ENCODE results near the gene KDM6A.

Gene KDM6A

DNA sequence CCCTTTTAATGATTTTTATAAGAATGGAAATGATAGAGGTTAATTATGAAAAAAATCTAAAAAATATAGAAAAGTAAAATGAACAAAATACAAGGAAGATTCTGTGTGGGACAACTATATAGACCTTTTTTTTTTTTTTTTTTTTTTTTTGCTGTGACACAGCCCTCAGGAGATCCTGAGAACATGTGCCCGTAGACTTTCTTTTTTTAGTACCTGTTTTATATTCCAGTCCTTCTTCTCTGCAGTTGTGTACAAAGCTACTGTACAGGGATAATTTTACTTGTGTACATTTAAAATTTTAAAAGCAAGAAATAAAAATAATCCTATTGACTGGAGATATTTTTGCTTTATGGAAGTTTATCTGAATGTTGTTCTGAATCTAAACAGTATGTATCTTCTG lies 85.5 kb downstream of the KDM6A start:
- DNase-seq (ENCODE audit: low read depth), result no peak
- TF ChIP-seq, protein P1, sequence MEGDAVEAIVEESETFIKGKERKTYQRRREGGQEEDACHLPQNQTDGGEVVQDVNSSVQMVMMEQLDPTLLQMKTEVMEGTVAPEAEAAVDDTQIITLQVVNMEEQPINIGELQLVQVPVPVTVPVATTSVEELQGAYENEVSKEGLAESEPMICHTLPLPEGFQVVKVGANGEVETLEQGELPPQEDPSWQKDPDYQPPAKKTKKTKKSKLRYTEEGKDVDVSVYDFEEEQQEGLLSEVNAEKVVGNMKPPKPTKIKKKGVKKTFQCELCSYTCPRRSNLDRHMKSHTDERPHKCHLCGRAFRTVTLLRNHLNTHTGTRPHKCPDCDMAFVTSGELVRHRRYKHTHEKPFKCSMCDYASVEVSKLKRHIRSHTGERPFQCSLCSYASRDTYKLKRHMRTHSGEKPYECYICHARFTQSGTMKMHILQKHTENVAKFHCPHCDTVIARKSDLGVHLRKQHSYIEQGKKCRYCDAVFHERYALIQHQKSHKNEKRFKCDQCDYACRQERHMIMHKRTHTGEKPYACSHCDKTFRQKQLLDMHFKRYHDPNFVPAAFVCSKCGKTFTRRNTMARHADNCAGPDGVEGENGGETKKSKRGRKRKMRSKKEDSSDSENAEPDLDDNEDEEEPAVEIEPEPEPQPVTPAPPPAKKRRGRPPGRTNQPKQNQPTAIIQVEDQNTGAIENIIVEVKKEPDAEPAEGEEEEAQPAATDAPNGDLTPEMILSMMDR (IDR thresholded peaks at IDR 0.05; ENCODE audit: insufficient read depth, low read depth, low read length, missing control alignments), result no peak
- H3K4me3 ChIP-seq (ENCODE audit: low read depth, low read length), result no peak overlapping the region

DNA sequence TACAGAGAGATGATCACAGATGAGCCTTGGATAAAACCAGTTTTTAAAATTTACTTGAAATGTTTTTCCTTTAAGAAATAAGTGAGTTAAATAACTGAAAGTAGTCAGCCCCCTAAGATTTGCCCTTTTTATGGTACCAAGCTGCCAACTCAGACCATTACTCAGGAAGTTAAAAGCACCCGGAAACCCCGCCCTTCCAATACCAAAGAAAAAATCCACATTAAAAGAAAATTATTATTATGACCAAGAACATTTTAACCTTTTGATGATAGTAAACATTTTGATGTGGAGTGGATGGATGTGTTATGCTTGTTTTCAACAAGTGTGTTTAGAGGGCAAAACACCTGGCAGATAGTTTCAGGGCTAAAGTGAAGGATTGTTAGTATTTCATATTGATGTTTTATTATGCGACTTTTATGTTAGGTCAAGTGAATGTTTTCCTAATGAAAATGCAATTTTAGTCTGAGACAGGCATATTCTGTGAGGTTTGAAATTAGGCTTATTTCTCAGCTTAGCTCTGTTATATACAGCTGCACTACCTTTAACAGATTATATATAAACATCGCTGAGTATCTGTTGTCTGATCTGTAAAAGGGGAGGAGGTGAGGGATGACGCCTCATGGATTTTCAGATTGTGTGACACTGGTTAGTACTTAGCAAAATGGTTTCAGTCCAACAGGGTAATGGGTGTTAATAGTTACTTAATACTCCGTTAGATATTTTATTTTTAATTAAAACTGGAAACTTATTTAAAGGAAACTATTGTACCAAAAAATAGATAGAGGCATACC lies 89.0 kb downstream of the KDM6A start:
- TF ChIP-seq, protein P1 (IDR thresholded peaks at IDR 0.05; ENCODE audit: insufficient read depth, low read depth, low read length, missing control alignments), result no peak

DNA sequence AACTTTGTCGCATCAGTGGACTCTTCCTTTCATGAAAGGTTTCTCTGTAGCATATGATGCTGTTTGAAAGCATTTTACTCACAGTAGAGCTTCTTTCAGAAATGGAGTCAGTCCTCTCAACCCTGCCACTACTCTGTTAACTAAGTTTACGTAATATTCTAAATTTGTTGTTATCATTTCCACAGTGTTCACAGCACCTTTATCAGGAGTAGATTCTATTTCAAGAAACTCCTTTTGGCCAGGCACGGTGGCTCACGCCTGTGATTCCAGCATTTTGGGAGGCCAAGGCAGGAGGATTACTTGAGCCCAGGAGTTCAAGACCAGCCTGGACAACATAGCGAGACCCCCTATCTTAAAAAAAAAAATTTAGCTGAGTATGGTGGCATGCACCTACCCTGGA lies 90.0 kb downstream of the KDM6A start:
- TF ChIP-seq, protein P1 (IDR thresholded peaks at IDR 0.05; ENCODE audit: insufficient read depth, low read depth, low read length, missing control alignments), result no peak
- no peak overlapping the region for H3K4me3 ChIP-seq (ENCODE audit: low read depth, low read length)
- no peak for DNase-seq (ENCODE audit: low read depth)

More for the DNA sequence above, 89.0 kb downstream of the KDM6A start:
- H3K4me3 ChIP-seq (ENCODE audit: low read depth, low read length), result no peak overlapping the region
- no peak for DNase-seq (ENCODE audit: low read depth)

DNA sequence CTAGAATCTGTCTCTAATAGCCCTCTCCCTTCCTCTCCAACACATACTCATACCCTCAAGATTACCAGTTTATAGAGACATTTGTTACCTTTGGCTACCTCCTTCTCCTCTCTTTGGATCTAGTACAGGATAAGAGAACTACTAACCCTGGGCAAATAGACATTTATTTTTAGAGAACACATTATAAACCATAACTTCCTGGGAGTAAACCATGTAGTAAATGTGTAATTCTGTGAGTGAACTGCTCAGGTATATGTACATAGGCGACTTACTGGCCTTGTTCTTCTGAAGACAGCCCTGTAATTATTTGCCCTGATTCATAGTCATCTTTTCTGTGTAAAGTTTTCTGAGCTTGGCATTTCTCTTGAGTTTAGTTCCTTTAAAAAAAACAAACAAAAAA lies 94.2 kb downstream of the KDM6A start:
- H3K4me3 ChIP-seq (ENCODE audit: low read depth, low read length), result no peak overlapping the region
- no peak for DNase-seq (ENCODE audit: low read depth)
- TF ChIP-seq, protein P1 (IDR thresholded peaks at IDR 0.05; ENCODE audit: insufficient read depth, low read depth, low read length, missing control alignments), result no peak

DNA sequence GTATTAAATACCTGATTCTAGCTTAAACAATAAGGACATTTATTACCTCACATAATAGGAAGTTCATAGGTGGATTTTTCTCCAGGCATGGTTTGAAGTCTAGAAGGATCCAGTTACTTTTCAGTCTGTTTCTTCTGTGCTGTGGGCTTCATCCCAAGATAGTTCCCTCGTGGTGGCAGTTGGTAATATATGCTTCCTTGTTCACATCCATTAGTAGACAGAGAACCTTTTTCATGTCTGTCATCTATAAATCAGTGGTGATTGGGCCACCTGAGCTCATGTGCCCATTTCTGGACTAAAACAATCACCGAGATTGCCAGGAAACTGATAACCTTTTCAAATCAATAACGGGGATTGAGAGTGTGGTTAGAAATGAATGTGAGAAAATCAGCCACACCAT lies 97.7 kb downstream of the KDM6A start:
- no peak for DNase-seq (ENCODE audit: low read depth)
- TF ChIP-seq, protein P1 (IDR thresholded peaks at IDR 0.05; ENCODE audit: insufficient read depth, low read depth, low read length, missing control alignments), result no peak
- H3K4me3 ChIP-seq (ENCODE audit: low read depth, low read length), result no peak overlapping the region

DNA sequence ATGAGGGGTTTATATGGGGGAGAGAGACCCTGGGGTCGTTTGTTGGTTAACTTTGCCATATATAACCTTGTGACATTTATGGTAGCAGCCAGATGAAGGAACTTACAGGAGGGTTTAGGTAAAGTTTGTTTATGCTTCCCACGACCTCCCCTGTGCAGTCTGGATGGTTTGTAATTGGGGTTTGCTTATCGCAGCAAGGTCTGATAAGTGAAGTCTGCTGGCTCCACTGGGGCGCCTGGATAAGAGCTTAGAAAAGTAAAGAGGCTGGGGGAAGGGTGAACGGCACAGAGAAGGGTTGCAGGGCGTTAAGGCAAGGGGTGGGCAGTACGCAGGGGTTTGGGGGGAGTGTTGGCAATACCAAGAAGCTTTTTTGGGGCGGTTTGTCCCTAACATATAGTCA lies 98.7 kb downstream of the KDM6A start:
- no peak for DNase-seq (ENCODE audit: low read depth)
- H3K4me3 ChIP-seq (ENCODE audit: low read depth, low read length), result no peak overlapping the region
- TF ChIP-seq, protein P1 (IDR thresholded peaks at IDR 0.05; ENCODE audit: insufficient read depth, low read depth, low read length, missing control alignments), result no peak

DNA sequence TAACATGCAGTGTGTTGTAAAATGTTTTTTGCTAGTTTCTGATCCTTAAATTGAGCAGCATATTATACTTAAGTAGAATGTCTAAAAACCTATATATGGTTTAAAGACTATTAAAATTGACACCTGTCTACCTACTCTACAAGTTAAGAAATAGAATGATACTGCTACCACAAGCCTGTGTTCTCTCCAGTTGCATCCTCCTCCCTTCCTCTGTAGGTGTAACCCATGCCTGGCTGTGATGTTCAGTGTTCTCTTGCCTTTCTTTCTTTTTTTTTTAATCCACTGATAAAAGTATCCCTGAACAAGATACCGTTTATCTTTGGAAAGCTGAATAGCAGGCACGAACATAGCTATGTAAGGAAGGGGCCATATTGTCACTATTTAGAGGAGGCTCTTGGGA lies 99.1 kb downstream of the KDM6A start:
- DNase-seq (ENCODE audit: low read depth), result no peak
- H3K4me3 ChIP-seq (ENCODE audit: low read depth, low read length), result no peak overlapping the region
- TF ChIP-seq, protein P1 (IDR thresholded peaks at IDR 0.05; ENCODE audit: insufficient read depth, low read depth, low read length, missing control alignments), result no peak

All from GM12865 (cell line).